Thyroid gland (tissue), 4 donors: ENCODE results near the gene TPSB2.

ENCODE experiments used
- CTCF ChIP-seq, 6 experiments: fragments of 200-600 bp in 3 of 6; fragments of 450-650 bp in 3 of 6; sonication (generic) in 3 of 6; IDR thresholded peaks; one replicate each; pipeline ENCODE4 v1.5.1; 2016 to 2019; ENCODE audit warnings: antibody characterized with exemption in 6 of 6, mild to moderate bottlenecking in 2 of 6, inconsistent platforms in 1 of 6, moderate library complexity in 1 of 6
- POLR2A ChIP-seq, 2 donors: fragments of 450-650 bp; IDR thresholded peaks; one replicate each; pipeline ENCODE4 v1.6.1; 2017; ENCODE audit warnings: antibody characterized with exemption in 2 of 2, mild to moderate bottlenecking in 2 of 2, moderate library complexity in 1 of 2

- TF ChIP-seq POLR2A (IDR thresholded peaks at IDR 0.05): no peak
- TF ChIP-seq CTCF (IDR thresholded peaks at IDR 0.05): no peak
These were observed 47.2 kb upstream of the TPSB2 start for GRCh38 chr16:1277151-1277598.
